Heart left ventricle (tissue), 13 donors: ENCODE results near the gene BORCS8.
"Not testable (repeated sequence)": the region's sequence is repeated elsewhere in the genome, so short reads cannot be mapped to it uniquely, and the experiment has no call there.

Experiments
- POLR2A ChIP-seq, 2 donors: fragments of 450-650 bp; IDR thresholded peaks; one replicate each; pipeline ENCODE4 v1.6.1; 2017; ENCODE audit warnings: antibody characterized with exemption in 2 of 2, mild to moderate bottlenecking in 2 of 2, moderate library complexity in 2 of 2
- TF ChIP-seq, protein P1 (sequence below), 12 donors: fragments of 200-600 bp; sonication (generic) in 4 of 12; IDR thresholded peaks; one replicate each; pipeline versions ENCODE4 v1.5.0 to v1.8.0; 2018 to 2022; ENCODE audit warnings: antibody characterized with exemption in 12 of 12, mild to moderate bottlenecking in 5 of 12
- donor health status: ischemic (EF 13 %, LVEDD 7.1; RV severe dilation, severe dysfunction).
- donor health status: DM: no; HTN: yes; CAD: no.
- donor health status: DM: no; HTN: no; CAD: no.
- donor health status: ischemic (EF 25% LVEDD 6.9; RV normal size, moderate dysfunction).
- donor health status: ischemic (EF 25% LVEDD 5.7; RV mildly dilated, moderate dysfunction).
- donor health status: ischemic (EF 35%, LVEDD 5.7; RV mildly dilated, moderate dysfunction).
- donor health status: nonischemic (EF 11% LVEDD 7.7; RV severe dilation, severe dysfunction).
- donor health status: DM: yes; HTN: yes; CAD: no.
- donor health status: PGD.
- donor health status: ischemic (EF 29% LVEDD 5.4; RV normal size, mild dysfunction).
- donor health status: nonischemic (EF 23%, LVEDD 6.1; RV moderate dilation, normal function).

DNA sequence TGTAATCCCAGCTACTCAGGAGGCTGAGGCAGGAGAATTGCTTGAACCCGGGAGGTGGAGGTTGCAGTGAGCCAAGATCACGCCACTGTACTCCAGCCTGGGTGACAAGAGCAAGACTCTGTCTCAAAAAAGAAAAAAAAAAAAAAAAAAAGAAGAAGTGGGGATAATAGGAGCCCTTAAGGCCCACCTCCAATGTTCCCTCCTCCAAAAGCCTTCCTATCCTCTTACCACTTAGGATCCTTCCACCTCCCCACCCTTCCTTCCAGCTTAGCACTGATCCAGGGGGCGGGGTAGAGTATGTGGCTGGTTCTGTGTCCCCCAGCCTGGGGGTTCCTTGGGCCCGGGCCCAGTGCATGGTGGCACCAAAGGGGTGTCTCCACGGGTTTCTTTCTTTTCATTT lies 18.7 kb downstream of the BORCS8 start:
- TF ChIP-seq POLR2A (IDR thresholded peaks at IDR 0.05): not testable (repeated sequence)
- TF ChIP-seq, protein P1, sequence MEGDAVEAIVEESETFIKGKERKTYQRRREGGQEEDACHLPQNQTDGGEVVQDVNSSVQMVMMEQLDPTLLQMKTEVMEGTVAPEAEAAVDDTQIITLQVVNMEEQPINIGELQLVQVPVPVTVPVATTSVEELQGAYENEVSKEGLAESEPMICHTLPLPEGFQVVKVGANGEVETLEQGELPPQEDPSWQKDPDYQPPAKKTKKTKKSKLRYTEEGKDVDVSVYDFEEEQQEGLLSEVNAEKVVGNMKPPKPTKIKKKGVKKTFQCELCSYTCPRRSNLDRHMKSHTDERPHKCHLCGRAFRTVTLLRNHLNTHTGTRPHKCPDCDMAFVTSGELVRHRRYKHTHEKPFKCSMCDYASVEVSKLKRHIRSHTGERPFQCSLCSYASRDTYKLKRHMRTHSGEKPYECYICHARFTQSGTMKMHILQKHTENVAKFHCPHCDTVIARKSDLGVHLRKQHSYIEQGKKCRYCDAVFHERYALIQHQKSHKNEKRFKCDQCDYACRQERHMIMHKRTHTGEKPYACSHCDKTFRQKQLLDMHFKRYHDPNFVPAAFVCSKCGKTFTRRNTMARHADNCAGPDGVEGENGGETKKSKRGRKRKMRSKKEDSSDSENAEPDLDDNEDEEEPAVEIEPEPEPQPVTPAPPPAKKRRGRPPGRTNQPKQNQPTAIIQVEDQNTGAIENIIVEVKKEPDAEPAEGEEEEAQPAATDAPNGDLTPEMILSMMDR (IDR thresholded peaks at IDR 0.05): not testable (repeated sequence)
